ENCODE measurements around the gene MOV10. TPM values are rescaled to one million over a fixed set of nuclear protein-coding genes. Genes with fewer than 3 reads are reported as not detected.
A peak's percentile ranks its signal among the peaks of the same experiment; 100 is the strongest.
"Not testable (repeated sequence)": the region's sequence is repeated elsewhere in the genome, so short reads cannot be mapped to it uniquely, and the experiment has no call there.

MOV10 gene
- polyA plus RNA-seq, 1 donor: 81.1 TPM

GRCh38 chr1:112712701-112713128 lies 38.3 kb downstream of the MOV10 start:
- DNase-seq: no peak

DNA sequence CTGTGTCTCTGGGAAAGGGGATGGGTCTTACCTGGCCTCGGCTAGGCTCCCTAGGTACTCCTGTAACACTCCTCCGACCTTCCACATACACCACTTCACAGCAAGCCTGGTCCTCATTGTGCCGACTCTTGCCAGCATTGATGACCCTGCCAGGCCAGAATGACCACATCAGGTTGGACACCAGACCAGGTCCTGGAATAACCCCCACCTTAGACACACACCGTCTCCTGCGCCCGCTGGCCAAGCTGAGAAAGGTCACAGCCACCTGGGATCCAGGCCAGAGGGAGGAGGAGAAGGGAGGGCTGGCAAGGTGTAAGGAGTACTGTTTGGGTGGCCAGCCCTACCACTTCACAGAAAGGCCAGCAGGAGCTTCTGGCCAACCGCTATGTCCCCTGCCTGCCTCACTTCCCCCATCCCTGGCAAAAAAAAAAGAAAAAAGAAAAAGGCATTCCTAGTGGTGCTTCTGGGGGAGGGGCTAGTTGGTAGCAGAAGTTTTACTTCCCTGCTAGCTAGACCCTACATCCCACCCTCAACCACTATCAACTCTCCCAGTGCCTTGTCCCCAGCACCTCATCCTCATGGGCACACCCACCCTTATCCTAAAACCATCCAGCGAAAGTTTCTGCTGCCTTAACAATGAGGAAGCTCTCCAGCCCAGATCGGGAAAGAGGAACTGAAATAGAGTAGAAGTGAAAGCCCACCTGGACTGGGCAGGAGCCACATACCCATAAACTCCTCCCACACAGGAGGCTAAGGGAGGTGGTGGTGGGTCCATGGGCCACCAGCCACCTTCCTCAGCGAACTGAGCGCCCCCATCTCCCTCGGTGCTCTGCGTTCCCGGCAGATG lies 39.2 kb downstream of the MOV10 start:
- no peak for DNase-seq

GRCh38 chr1:112714313-112715263 lies 40.1 kb downstream of the MOV10 start:
- DNase-seq: no peak

- DNase-seq: peak; percentile 91
These were observed 41.0 kb downstream of the MOV10 start, which contains the start of gene PPM1J for GRCh38 chr1:112715264-112716053. PPM1J (minus strand) TSS chr1:112715332; CDS start chr1:112715301, 31 bp downstream.

DNA sequence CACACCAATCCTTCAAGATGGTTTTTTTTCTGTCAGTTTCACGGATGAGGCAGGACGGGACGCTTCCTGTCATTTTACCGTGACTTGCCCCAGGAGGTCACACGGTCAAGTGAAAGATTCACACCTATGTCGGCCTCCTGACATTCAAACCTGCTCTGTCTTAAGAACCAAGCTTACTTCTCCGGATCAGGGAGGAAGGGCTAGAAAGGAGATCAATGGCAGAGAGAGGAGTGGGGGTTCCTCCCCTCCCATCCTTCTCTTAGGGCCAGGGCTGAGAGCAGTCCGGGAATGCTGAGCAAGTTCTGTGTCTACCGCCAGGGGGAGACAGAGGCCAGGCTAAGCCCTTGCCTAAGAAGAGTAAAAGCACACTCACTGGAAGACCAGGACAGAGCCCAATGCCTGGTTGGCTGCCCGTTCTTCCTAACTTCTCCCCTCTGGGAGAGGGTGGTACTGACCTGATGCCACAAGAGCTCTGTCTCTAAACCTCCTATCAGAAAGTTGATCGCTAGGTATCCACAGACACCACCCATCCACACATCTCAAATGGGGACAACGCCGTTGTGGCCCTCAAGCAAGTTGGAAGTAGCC lies 41.8 kb downstream of the MOV10 start:
- DNase-seq: peak; percentile 92

- no peak for DNase-seq
These were observed 42.9 kb downstream of the MOV10 start for GRCh38 chr1:112717263-112717873.

DNA sequence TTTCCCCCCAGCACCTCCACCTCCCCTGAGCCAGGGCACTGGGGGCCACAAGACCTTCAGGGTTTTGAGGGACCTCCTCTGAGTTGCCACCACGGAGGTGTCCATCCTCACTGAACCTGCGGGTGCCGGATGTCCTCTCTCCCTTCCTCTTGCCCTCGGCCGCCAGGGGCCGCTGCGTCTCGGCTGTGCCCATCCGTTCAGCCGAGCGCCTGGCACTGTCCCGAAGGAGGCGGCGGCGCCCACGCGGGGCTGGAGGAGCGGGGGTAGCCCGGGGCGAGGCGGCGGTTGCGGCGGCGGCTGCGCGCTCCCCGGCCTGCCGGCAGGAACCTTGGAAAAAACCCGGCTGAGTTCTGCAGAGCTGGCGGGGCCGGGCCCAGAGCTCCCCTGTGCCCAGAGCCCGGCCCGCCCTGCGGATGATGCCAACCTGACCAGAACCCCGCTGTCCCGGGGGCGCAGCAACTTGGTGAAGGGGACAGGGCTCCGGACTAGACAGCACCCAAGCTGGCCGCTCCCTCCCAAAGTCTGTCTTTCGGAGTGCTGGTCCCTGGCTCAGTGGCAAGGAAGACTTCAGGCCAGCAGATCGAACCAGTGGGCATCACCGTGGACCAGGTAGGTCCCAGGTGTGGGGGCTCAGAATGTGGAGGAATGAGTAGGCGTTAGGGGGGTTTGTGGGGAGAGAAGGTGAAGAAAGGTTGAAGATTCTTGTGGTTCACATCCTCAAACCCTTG lies 44.4 kb downstream of the MOV10 start:
- DNase-seq: no peak

DNA sequence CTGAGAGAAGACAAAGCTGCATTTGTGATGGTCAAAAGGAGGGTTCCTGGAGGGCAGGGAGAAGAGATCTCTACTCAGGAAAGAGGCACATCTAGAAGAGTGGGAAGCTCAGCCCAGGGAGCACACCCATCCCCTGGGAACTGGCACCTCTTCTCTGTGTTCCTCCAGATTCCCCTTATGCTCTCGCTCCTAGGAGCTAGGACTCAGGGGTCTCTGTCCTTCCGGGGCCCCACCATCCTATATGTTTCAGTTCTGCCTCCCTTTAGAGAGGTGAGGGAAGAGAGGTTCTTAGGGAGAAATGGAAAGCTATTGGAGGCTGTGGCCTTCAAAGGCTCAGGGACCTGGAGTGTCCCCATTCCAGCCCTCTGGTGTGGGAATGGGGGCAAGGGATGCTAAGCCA lies 45.2 kb downstream of the MOV10 start:
- no peak for DNase-seq

- DNase-seq: no peak
These were observed 46.3 kb downstream of the MOV10 start for GRCh38 chr1:112720800-112721199.

- DNase-seq: not testable (repeated sequence)
These were observed 46.8 kb downstream of the MOV10 start for GRCh38 chr1:112721294-112721693.

DNA sequence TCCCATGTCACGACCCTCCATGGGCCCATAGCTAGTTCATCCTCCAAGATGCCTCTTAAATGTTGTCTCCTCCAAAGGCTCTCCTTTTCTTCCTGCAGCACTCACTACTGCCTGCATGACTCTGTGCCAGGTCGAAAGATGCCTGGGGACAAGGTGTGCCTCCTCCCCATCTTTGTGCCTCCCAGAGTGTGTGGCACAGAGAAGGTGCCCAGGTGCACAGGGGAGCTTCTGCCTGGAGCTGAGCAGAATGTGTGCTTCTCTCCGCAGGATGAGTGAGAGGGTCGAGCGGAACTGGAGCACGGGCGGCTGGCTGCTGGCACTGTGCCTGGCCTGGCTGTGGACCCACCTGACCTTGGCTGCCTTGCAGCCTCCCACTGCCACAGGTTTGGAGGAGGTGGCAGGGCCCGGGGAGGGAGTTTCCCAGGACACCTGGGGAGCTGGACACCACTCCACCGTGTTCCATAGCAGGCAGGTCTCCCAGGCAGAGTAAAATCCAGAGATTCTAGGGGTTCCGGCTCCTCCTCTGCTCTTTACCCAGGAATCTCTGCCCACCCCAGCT lies 47.6 kb downstream of the MOV10 start:
- DNase-seq: no peak

DNA sequence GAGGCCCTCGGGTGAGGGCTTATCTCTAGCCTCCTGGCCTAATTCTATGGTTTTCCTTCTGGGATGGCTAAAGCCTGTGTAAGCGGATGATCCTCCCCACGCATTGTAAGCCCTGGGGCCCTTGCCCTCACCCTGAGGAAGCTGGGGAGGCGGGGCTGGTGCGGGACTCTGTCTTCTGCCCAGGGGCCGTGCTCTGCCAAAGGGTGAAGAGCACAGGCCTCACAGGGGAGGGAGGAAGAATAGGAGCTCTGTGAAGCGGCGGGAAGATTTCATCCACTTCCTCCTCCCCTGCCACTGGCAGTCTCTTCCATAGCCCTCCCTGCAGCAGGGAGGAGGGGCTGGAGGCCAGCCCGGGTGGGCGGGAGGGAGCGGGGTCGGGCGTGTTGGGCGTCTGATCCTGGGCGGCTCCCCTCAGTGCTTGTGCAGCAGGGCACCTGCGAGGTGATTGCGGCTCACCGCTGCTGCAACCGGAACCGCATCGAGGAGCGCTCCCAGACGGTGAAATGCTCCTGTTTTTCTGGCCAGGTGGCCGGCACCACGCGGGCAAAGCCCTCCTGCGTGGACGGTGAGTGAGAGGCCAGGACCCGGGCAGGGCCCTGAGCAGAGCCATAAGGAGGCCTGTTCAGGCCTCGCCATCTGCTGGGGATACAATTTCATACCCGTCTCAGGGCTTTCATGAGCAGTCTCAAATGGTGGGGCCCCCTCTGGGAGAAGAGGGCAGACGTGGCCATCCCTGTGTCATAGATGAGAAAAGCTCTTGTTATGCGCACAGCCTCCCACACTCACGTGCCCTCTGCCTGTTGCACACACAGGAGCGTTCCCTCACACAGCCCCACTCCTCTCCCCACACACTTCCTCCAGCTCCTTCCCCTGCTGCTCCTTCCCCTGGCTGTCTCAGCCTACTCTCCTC lies 48.4 kb downstream of the MOV10 start:
- DNase-seq: no peak

DNA sequence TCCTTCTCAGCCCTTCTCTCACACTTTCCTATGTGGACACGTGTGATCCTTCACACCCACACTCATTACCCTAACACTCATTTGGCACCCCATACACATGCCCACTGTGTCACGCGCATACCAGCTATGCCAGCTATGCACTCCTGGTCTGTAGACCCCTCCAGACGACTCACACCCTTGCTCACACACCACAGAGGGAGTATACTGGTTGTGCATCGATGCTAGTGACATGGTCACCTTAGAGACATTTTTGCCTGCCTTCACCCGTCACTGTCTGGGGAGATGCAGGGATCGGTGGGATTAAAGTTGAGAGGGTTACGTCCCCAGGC lies 49.0 kb downstream of the MOV10 start:
- no peak for DNase-seq

GRCh38 chr1:112724240-112724639 lies 49.8 kb downstream of the MOV10 start:
- DNase-seq: not testable (repeated sequence)

GRCh38 chr1:112727716-112728115 lies 53.3 kb downstream of the MOV10 start:
- no peak for DNase-seq

GRCh38 chr1:112728306-112728971 lies 54.0 kb downstream of the MOV10 start:
- not testable (repeated sequence) for DNase-seq

DNA sequence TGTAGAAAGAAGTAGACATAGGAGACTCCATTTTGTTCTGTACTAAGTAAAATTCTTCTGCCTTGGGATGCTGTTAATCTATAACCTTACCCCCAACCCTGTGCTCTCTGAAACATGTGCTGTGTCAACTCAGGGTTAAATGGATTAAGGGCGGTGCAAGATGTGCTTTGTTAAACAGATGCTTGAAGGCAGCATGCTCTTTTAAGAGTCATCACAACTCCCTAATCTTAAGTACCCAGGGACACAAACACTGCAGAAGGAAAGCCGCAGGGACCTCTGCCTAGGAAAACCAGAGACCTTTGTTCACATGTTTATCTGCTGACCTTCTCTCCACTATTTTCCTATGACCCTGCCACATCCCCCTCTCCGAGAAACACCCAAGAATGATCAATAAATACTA lies 54.6 kb downstream of the MOV10 start:
- DNase-seq: not testable (repeated sequence)

DNA sequence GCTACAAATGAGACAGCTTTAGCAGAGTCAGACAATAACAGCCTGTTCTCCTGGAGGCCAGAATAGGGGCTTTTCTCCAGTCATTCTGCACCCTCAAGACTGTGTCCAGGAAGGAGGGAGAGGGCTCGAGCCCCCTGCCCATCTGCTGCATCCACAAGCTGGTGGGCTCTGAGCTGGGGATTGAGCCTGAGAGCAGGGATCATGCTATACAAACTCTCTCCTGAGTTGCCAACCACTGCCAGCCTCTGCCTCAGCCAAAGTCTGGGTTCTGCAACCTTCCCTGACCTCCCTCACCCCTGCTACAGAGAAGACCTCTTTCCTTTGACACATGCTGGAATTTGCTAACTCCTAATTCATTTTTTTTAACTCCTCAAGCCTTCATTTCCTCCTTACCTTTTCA lies 55.5 kb downstream of the MOV10 start:
- DNase-seq: no peak

Measured in left kidney (tissue), 2 donors.